ENCODE data around the gene MYH9.

MYH9 gene

DNA sequence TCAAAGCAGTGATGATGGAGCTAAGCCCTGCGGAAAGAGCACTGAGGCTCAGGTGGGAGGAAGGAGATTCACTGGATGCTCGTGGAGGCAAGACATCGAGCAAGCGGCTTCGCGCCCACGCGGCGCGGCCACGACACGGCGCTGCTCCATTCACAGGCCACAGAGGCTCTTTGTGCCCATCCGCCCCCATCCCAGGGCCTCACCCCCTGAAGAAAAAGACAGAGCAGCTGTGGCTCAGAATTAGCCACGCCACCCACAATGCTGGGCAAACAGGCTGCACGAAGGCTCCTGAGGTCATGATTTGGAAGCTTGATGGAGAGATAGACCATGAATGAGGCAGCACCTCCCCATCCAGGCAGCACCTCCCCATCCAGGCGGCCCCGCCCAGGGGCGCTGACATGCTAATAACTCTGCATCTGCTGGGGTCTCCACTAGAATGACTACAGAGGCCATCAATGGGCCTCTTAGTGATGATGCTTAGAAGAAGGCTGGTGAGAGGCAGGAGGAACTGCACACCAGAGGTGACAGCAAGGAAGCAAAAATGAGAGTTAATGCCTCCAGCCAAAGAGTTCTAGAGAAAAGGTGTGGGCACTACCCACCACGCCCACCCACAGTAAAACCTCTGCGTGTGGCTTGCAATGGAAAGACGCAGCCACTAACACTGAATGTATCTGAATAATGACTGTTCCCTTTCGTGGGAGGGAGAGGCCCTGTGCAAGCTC, 43.5 kb downstream of the MYH9 start:
- peak; percentile 62 to 67 for DNase-seq

DNA sequence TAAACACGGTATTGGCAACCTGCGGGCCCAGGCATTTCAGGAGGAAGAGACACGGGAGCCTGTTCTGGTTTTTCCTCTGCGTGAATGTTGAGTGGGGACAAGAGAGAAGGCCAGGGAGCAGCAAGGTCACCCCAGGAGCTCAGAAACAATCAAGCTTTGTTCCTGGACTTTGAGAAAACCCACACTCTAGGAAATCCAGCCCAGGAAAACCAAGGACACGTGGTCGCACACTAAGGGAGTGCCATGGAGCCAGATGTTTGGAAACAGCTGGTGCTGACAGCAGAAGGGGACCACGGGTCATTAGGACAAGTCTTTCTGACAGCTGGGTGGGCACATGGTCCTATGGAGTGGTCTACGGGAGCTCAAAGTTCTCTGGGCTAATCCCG, 44.1 kb downstream of the MYH9 start:
- DNase-seq = no peak

DNA sequence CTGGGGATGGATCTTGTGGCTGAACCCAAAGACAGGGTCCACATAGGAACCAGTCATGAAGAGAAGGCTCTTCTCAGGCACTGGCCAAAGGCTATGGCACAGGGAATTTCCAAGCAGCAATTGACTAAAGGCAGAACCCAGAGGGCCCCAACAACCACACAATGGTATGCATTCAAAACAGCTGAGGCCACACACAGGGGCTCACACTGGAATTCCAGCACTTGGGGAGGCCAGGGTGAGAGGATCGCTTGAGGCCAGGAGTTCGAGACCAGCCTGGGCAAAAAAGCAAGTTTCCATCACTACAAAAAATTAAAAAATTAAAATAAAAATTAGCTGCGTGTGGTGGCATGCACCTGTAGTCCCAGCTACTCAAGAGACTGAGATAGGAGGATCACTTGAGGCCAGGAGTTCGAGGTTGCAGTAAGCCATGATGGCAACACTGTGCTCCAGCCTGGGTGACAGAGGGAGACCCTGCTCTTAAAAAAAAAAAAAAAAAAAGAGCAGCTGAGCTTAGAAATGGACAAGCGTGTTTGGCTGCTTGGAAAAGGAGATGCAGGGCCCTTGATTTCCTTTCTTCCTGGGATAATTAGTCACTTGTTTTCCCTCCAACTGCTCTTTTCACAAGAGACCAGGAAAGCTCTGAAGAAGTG, 44.6 kb downstream of the MYH9 start:
- DNase-seq = no peak

DNA sequence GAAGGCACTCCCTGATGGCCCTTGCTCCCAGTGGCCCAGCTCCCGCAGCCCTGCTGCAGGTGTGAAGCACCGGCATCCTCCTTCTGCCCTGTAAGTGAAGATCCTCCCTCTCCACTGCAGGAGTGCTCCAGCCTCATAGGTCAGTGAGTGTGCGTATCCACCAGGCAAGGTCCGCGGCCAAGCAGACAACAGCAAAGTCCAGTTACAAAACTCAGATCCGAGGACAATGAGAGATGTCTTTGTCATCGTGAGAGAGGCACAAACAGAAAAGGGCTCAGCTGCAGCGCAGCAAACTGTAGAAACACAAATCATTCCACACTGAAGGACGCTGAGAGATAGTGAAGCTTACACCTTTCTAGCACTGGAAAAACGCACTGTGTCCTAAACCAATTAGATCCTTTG, 46.1 kb downstream of the MYH9 start:
- no peak for DNase-seq

DNA sequence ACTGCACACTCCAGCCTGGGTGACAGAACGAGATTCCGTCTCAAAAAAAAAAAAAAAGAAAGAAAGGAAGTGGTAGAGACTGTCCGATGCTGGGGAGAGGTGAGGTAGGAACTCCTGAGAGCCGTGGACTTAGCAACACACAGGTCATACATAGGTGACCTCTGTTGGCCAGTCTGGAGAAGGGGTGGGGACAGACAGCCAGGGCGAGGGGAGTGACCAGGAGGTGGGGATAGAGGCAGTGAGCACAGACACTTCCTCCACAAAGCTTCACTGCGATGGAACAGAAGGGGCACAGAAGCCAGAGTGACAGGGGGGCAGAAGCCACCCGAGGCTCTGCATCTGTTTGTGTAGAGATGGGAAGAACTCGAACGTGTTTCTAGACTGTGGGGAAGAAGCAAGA, 47.1 kb downstream of the MYH9 start:
- DNase-seq = no peak

DNA sequence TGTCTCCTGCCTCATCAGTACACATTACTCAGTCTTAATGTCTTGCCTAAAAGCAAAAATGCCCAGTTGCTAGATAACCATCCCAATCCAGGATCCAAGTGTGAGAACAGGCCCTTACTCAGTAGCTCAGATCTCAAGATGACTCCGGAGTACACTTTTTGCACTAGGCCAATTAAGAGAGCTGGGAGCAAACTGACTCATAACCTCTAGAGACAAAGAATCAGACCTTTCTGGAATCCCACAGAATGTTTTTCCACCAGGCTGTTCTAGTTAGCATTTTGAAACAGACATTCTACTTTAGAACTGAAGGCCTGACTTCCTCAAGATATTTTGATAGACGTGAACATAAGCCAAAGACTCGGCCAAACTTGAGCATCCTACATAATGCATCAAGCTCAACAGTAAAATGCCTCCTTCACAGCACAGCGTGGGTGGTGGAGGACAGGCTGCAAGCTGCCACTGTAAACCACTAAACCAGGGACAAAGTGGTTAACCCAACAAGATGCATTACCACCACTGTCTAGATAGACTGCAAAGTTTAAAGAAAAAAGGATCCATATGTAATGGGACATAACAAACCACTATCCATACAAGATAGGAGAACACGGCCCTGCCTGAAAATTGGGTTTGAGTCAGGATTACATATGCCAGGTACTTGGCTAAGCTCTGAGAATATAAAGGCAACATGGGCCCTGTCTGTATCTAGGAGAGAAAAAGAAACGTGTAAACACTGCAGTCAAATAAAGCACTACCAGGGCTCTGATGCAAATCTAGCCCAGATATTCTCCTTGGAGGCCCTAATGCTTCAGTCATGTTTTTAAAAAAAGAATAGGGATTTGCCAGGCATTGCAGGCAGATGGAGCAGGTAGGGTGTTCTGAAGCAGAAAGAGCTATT, 48.3 kb downstream of the MYH9 start:
- DNase-seq = peak in 1 of 2 donors; percentile 42

DNA sequence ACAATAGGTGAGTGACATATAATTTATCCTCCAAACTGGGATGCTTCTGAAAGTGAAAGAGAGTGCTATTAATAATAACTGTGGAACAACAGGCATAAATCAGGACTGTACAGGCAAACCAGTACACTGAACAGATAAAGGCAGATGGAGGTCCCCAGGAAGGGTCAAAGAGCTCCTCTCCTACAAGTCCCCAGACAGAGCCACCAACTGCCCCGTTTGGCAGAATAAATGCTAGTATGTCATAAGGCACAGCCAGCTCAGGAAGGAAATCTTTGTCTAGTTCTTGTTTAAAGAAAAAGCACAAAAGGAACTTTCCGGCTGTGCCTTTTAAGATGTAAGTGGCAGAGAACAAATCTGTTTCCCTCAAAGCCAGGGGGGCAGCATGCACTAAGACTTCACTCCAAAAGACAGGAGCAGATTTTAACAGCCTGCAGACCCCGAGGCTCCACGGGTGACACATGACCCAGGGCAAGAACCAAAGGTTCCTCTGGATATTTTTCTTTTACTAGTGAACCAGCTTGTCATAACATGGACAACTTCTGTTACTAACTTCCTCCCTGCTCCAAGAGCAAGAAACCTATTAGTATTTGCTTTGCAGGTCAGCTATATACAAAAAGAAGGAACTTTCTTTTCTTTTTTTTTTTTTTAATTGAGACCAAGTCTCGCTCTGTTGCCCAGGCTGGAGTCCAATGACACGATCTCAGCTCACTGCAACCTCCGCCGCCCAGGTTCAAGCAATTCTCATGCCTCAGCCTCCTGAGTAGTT, 50.2 kb downstream of the MYH9 start:
- no peak for DNase-seq

DNA sequence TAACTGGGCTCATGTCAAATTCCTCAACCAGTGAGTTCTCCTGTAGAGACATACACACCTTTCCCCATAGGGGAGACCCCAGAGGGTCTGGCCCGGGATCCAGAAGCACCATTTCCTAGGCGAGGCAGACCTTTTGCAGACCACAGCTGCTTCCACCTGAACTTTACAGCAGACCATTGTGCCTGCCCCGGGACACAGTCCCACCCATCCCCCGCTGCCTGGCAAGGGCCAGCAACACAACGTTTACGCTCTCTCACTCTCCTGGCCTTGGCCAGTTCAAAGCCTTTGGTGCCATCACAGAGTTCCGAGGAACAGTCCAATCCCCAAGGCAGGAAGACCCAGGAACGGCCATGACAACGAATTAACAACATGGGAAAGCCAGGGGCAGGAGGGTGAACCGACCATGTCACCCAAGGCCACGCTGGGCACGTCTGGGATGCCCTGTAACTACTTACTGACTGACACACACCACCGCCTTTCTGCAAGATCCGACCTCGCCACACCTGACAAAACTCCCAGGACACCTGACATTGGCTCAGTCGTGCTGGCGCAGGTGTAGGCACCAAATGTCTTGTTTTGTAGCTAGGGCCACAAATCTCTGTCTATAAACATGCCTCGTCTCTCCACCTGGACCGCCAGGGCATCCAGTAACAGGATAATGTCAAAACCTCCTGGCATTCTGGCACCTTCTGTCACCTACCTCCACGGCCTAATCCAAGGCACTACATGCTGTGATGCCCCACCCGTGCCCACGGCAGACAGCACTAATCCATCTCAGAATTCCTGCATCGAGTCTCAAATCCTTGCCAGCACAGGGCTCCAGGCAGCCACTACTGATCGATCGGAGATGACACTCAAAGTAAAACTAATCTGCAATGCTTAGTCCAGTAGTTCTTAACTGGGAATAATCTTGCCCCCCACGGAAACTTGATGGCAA, 51.3 kb downstream of the MYH9 start:
- no peak for DNase-seq

DNA sequence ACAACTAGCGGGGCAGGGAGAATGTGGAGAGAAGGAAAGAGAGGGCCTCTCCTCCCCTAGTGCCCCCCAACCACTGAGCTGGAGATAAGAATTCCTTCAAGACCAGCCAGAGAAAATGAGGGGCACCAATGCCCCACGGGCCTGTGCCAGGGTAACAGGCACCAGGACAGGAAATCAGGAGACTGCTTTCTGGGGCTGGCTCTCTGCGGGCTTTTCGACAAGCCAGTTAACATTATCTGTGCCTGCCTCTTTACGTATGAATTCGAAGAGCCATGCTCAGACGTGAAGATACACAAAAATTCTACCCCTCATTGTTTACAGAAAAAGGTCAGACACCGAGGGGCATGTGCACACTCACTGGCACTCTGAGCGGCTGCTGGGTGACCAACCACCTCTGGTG, 52.1 kb downstream of the MYH9 start:
- no peak for DNase-seq

DNA sequence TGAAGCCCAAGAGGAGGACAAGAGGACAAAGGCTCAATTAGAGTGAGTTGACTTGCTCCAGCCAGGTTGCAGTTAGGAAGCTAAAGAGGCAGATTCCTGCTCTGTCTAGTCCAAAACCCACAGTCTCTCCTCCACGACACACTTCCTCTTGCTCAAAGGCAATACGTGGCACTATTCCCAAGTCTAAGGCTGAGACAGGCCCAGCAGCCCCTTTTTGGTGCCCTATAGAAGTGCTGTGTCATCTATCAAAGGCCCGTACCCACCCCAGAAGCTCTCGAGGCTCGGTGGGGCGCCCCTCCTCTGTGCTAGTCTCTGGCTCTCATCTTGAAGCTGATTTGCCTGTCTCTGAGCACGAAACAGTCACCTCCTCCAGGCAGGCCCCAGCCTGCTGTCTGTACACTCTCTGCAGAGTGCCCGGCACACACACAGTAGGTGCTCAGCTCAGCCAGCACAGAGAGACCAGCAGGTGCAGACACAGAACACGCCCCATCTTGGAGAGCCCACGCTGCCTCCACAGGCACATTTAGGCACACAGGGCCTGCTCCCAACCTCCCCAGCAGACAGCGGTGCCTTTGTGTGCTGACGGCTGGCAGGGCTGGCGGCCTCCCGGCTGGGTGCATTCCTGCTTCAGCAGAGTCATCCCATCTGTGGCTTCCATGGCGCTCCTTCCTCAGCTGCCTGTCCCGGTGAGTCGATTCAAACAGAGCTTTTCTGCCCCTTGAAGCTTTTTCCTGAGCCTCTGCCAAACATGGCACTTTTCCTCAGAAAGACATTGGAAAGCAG, 52.8 kb downstream of the MYH9 start:
- no peak for DNase-seq

DNA sequence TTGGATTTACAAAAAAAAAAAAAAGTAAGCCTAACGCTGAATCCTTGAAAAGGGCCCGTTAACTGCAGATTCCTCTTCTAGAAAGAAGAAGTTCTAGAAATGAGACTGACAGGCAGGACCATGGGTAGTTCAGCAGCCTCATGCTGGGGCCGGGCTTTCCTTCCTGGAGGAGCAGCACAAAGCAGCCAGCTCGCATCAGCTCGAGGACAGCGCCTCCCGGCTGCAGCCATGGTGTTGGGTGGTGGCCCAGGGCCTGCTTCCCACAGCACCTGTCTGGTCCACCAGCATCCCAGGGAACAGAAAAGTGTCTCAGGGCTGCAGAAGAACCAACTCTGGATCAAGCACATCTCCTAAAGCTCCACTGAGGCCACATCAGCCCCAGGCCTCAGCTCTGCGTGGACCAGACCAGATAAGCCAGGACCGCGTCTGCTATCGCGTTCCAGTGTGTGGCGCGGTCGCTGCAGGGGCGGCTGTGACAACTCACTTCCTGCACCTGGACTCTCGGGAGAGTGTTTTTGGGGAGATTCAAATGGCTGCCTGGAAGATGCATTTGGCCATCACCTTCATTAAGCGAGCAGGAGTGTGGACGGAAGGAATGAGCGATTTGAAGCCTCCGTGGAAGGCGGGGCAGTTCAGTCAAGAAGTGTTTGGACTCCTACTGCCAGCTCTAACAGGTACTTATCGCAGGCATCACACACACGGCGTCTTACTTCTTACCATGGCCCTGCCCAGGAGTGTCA, 53.5 kb downstream of the MYH9 start:
- DNase-seq = peak in 1 of 2 donors; percentile 38

DNA sequence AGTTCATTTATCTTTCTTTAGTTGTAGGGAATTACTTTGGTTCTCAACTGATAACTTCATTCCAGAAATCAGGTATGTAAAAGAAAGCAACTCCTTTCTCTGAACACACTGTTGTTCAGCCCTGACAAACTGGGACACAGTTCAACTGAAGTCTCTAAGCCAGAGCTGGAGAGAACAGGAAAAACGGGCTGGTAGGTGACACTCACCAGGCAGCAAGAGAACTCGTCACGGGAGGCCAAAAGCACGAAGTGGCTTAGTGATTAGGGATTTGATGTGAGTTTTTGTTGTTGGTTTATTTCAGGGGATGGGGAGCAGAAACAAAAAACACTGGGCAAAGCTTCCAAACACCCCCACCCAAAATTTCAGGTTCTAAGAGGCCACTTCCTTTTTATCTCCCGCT, 54.1 kb downstream of the MYH9 start:
- no peak for DNase-seq

DNA sequence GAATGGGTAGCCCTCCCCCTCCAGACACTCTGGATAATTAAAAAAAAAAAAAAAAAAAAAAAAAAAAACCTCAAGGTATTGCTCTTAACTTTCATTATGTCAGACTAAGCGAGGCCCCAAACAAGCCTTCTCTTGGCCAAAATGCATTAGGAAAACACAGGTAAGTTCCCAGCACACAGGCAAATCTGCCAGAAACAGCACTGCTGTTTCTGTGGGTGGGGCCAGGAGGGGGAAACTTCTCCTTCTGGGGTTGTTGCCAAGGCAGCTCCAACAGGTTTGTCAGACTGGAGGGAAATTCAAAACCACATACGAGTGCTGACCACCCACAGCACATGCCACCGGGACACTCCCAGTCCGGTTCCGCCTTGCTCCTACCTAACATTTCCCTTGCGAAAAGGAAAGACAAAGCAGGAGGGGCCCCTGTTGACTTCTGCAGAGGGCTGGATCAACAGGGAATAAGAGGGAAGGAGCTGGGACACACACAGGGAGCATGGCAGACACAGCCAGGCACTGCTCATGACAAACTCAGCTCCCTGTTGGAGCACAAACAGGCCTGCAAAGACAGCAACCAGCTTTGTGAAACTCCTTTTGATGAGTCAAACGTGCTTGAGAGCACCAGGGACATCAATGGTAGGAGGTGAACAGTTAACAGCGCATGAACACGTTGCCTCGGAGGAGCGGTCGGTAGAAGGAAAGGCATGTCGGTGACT, 55.0 kb downstream of the MYH9 start:
- peak; percentile 64 for DNase-seq

DNA sequence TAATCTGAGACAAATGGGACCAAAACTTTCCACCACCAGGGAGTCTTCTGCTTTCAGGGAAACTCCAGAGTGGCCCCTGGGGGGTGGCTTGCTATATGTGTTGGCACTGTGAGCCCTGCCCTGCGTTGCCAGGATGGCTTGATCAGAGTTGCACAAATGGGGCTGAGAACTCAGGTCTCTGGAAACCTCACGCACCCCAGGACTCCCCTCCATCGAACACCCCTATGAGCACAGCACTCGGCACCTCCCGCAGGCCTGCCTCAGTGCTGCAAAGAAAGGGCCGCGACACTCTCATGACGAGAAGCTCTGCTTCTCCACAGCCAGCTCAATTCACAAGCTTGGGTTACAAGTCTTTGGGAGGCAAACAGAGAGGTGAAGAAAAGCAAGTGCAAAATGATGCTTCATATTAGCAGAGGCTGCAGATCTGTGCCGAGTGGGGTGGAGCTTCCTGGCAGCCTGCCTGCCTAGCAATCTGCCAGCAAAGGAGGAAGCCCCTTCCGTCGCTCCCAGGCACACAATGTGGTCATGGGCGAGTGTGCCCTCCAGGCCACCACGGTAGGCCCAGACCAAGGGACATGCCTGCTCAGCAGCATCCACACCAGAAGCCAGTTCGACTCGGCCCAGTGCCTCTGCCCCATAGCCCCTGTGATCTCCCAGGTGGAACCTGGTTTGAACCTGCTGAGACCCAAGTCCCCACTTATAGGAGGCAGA, 55.7 kb downstream of the MYH9 start:
- DNase-seq = peak; percentile 44 to 50

DNA sequence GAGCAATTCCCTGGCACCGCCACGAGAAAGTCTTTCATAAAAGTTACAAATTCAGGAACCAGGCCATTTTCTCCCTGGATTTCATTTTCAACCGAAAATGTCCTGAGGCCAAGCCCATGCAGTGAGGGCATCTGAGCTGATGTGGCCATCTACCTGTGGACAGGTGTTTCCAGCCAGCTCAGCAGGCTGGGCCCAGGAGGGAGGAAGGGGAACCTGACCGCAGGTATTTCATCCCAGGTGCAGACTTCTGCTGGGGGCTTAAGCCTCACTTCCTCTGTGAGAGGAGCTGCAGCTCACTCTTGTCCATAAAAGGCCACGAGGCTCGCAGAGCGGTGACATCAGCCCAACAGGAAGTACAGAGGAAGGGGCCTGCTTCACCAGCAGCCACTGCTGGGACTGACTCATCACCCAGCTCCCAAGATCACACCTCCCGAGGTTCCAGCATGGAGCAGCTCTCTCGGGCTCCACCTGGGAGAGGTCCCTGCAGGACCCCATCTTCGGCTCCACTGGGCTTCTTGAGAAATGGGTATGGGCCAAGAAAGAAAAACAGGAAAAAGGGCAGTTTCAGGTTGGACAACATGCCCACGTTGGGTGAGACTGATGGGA, 56.4 kb downstream of the MYH9 start:
- DNase-seq = peak; percentile 77 to 79

DNA sequence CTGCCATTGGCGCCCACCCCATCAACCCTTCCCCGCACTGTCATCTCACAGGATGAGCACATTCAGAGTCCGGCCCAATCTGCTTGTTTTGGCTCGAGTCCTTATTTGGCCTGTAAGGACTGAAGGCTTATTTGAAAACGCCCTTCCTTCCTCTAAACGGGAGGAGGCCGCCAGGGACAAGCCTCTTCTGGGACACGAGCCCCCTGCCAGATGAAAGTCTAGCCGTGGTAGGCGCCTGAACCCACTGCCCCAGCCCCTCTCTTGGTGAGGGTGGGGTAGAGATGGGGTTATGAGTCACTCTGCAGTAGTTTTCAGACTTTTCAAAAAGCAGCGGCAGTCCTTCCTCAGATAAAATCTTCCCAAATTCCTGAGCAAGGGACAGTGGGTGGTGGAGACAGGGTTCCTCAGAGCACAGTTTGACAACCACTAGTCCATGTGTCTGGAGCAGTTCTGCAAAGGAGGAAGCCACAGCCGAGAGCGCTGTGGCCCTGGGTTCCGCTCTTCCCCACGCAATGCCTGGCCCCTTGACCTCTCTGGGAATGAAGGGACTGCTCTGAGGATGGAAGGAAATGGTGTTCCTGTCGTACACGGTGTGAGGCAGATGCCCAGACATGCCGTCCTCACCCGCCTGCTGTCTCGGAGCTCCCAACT, 57.0 kb downstream of the MYH9 start:
- DNase-seq = peak in 1 of 2 donors; percentile 32

DNA sequence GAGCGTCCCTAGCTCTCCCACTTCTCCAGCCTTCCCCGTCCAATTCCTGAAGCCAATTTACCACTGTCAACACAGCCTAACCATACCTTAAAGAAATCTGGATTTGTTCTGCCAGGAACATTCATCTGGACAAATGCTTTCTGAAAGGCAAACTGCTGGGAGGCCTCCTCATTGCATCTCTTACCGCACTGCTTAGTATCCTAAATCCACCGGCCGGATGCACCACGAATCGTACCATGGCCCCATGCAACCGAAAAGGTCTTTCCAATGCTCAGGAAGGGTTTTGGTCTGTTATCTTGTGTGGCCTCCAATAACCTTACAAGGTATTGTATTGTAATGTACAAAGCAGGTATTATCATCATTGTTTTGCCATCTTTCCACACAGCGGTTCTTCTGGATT, 57.6 kb downstream of the MYH9 start:
- no peak for DNase-seq

All from activated CD4-positive, alpha-beta T cell treated with anti-CD3 and anti-CD28 coated beads for 4 hours (primary cell).